ENCODE data around the gene SNTA1.

GRCh38 chr20:33482581-33482980, 39.0 kb upstream of the SNTA1 start:
- TF ChIP-seq POLR2A (IDR thresholded peaks at IDR 0.05) (no peak), CTCF (IDR thresholded peaks at IDR 0.05) (no peak)
